ENCODE measurements around the gene ROBO1.

Gene ROBO1

DNA sequence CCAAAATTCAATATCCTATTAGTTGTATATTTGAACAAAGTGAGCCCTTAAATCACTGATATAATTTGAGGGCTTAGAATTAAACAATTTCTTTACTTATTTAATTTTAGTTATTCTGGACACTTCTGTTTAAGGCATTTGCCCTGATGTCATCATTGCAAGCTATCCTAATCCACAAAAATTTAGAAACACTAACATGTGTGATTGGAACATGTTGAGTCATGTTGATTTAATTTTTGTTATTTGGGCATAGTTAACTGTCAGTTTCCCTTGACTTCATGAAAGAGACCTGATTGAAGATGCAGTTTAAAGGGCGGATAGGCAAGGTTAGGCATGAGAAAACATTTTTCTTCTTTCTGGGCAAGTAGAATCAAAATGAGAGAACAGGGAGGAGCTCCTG lies 682.6 kb downstream of the ROBO1 start:
- no peak overlapping the region for H3K9ac ChIP-seq (ENCODE audit: low read depth, low read length)
- no peak overlapping the region for H3K4me3 ChIP-seq (ENCODE audit: low read length)
- H3K36me3 ChIP-seq (ENCODE audit: insufficient read depth, low read depth, low read length), result no peaks in the 10 kb centered on the region

GRCh38 chr3:79081335-79081734 lies 686.5 kb downstream of the ROBO1 start:
- Histone ChIP-seq H3K27me3 (ENCODE audit: insufficient read depth, low read length) (no peaks in the 10 kb centered on the region), H3K4me1 (ENCODE audit: insufficient read depth, low read length) (no peaks in the 10 kb centered on the region), H3K36me3 (ENCODE audit: insufficient read depth, low read depth, low read length) (no peaks in the 10 kb centered on the region), H3K9me3 (ENCODE audit: insufficient read depth, low read depth, low read length) (no peaks in the 10 kb centered on the region), H3K4me3 (ENCODE audit: low read length) (no peak overlapping the region), H3K27ac (ENCODE audit: low read length) (no peak overlapping the region), H3K9ac (ENCODE audit: low read depth, low read length) (no peak overlapping the region)

More for the DNA sequence above, 682.6 kb downstream of the ROBO1 start:
- H3K27ac ChIP-seq (ENCODE audit: low read length), result no peak overlapping the region
- no peaks in the 10 kb centered on the region for H3K27me3 ChIP-seq (ENCODE audit: insufficient read depth, low read length)
- peaks cover 16% of the 10 kb centered on the region for H3K4me1 ChIP-seq (ENCODE audit: insufficient read depth, low read length)
- no peaks in the 10 kb centered on the region for H3K9me3 ChIP-seq (ENCODE audit: insufficient read depth, low read depth, low read length)

GRCh38 chr3:79074558-79074957 lies 693.2 kb downstream of the ROBO1 start:
- H3K9me3 ChIP-seq (ENCODE audit: insufficient read depth, low read depth, low read length), result no peaks in the 10 kb centered on the region
- H3K4me1 ChIP-seq (ENCODE audit: insufficient read depth, low read length), result no peaks in the 10 kb centered on the region
- no peaks in the 10 kb centered on the region for H3K36me3 ChIP-seq (ENCODE audit: insufficient read depth, low read depth, low read length)
- H3K27ac ChIP-seq (ENCODE audit: low read length), result no peak overlapping the region
- no peaks in the 10 kb centered on the region for H3K27me3 ChIP-seq (ENCODE audit: insufficient read depth, low read length)
- no peak overlapping the region for H3K4me3 ChIP-seq (ENCODE audit: low read length)
- no peak overlapping the region for H3K9ac ChIP-seq (ENCODE audit: low read depth, low read length)

- H3K9me3 ChIP-seq (ENCODE audit: insufficient read depth, low read depth, low read length), result no peaks in the 10 kb centered on the region
- no peak overlapping the region for H3K4me3 ChIP-seq (ENCODE audit: low read length)
- H3K27ac ChIP-seq (ENCODE audit: low read length), result no peak overlapping the region
- H3K4me1 ChIP-seq (ENCODE audit: insufficient read depth, low read length), result peaks cover 21% of the 10 kb centered on the region
- H3K36me3 ChIP-seq (ENCODE audit: insufficient read depth, low read depth, low read length), result no peaks in the 10 kb centered on the region
- no peaks in the 10 kb centered on the region for H3K27me3 ChIP-seq (ENCODE audit: insufficient read depth, low read length)
- no peak overlapping the region for H3K9ac ChIP-seq (ENCODE audit: low read depth, low read length)
Observed at GRCh38 chr3:79067734-79068133, 700.1 kb downstream of the ROBO1 start.

GRCh38 chr3:79066481-79066880 lies 701.3 kb downstream of the ROBO1 start:
- H3K27ac ChIP-seq (ENCODE audit: low read length), result peak overlapping the region; percentile 23
- no peaks in the 10 kb centered on the region for H3K27me3 ChIP-seq (ENCODE audit: insufficient read depth, low read length)
- H3K36me3 ChIP-seq (ENCODE audit: insufficient read depth, low read depth, low read length), result no peaks in the 10 kb centered on the region
- no peaks in the 10 kb centered on the region for H3K9me3 ChIP-seq (ENCODE audit: insufficient read depth, low read depth, low read length)
- no peak overlapping the region for H3K4me3 ChIP-seq (ENCODE audit: low read length)
- H3K9ac ChIP-seq (ENCODE audit: low read depth, low read length), result no peak overlapping the region
- peaks cover 21% of the 10 kb centered on the region for H3K4me1 ChIP-seq (ENCODE audit: insufficient read depth, low read length)

GRCh38 chr3:79063624-79064023 lies 704.2 kb downstream of the ROBO1 start:
- no peak overlapping the region for H3K27ac ChIP-seq (ENCODE audit: low read length)
- H3K9me3 ChIP-seq (ENCODE audit: insufficient read depth, low read depth, low read length), result no peaks in the 10 kb centered on the region; the same call in 1 of the 2 replicates
- peaks cover 17% of the 10 kb centered on the region for H3K4me1 ChIP-seq (ENCODE audit: insufficient read depth, low read length)
- no peak overlapping the region for H3K9ac ChIP-seq (ENCODE audit: low read depth, low read length)
- no peak overlapping the region for H3K4me3 ChIP-seq (ENCODE audit: low read length)
- H3K36me3 ChIP-seq (ENCODE audit: insufficient read depth, low read depth, low read length), result no peaks in the 10 kb centered on the region
- H3K27me3 ChIP-seq (ENCODE audit: insufficient read depth, low read length), result no peaks in the 10 kb centered on the region

DNA sequence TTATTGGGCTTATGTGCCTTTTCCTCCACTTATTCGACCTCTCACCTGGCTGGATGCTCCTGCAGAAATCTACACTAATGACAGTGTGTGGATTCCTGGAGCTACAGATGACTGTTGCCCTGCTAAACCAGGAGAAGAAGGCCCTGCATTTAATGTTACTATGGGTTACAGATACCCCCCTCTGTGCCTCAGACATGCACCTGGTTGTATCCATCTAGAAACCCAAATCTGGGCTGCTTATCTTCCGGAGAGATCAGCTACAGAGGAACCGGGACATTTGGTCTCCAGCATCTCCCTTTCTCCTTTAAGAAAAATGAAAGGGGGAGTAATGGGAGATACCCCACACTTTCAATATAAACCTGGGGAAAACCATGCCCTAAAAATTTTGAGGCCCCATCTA lies 710.0 kb downstream of the ROBO1 start:
- Histone ChIP-seq H3K27me3 (ENCODE audit: insufficient read depth, low read length) (no peaks in the 10 kb centered on the region), H3K9ac (ENCODE audit: low read depth, low read length) (no peak overlapping the region), H3K4me1 (ENCODE audit: insufficient read depth, low read length) (no peaks in the 10 kb centered on the region; the same call in 1 of the 2 replicates), H3K4me3 (ENCODE audit: low read length) (no peak overlapping the region), H3K9me3 (ENCODE audit: insufficient read depth, low read depth, low read length) (peaks cover 9% of the 10 kb centered on the region; the same call in 1 of the 2 replicates), H3K36me3 (ENCODE audit: insufficient read depth, low read depth, low read length) (no peaks in the 10 kb centered on the region), H3K27ac (ENCODE audit: low read length) (no peak overlapping the region)

DNA sequence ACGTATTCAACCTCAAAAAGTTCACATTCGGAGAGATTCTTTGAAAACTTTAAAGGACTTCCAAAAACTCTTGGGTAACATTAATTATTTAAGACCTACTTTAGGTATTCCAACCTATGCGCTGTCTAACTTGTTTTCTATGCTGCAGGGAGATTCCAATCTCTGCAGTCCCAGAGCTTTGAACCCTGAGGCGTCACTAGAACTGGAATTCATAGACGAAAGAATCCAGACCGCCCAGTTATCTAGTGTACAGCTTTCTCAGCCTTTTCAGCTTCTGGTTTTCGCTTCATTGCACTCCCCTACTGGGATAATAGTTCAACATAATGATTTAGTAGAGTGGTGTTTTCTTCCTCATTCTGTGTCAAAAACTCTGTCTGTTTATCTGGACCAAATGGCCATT lies 711.3 kb downstream of the ROBO1 start:
- no peak overlapping the region for H3K27ac ChIP-seq (ENCODE audit: low read length)
- peaks cover 20% of the 10 kb centered on the region; the same call in 1 of the 2 replicates for H3K9me3 ChIP-seq (ENCODE audit: insufficient read depth, low read depth, low read length)
- H3K9ac ChIP-seq (ENCODE audit: low read depth, low read length), result no peak overlapping the region
- no peaks in the 10 kb centered on the region for H3K27me3 ChIP-seq (ENCODE audit: insufficient read depth, low read length)
- no peaks in the 10 kb centered on the region for H3K36me3 ChIP-seq (ENCODE audit: insufficient read depth, low read depth, low read length)
- H3K4me3 ChIP-seq (ENCODE audit: low read length), result no peak overlapping the region
- H3K4me1 ChIP-seq (ENCODE audit: insufficient read depth, low read length), result no peaks in the 10 kb centered on the region; the same call in 1 of the 2 replicates

DNA sequence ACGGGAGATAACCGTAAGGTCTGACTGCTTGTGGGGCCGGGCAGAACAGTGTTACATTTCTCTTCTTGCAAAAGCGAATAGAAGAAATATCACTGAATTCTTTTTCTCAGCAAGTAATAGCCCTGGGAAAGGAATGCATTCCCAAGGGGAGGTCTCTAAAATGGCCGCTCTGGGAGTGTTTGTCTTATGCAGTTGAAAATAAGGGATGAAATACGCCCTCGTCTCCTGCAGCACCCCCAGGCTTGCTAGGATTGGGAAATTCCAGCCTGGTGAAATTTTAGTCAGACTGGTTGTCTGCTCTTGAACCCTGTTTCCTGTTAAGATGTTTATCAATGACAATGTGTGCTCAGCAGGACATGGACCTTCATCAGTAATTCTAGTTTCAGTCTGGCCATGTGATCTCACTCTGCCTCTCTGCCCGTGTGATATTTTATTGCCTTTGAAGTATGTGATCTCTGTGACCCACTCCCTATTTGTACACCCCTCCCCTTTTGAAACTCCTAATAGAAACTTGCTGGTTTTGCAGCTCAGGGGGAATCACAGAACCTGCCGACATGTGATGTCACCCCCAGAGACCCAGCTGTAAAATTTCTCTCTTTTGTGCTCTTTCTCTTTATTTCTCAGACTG lies 715.6 kb downstream of the ROBO1 start:
- Histone ChIP-seq H3K9me3 (ENCODE audit: insufficient read depth, low read depth, low read length) (peaks cover 20% of the 10 kb centered on the region; the same call in 1 of the 2 replicates), H3K9ac (ENCODE audit: low read depth, low read length) (no peak overlapping the region), H3K27ac (ENCODE audit: low read length) (no peak overlapping the region), H3K4me3 (ENCODE audit: low read length) (no peak overlapping the region), H3K36me3 (ENCODE audit: insufficient read depth, low read depth, low read length) (no peaks in the 10 kb centered on the region), H3K27me3 (ENCODE audit: insufficient read depth, low read length) (no peaks in the 10 kb centered on the region), H3K4me1 (ENCODE audit: insufficient read depth, low read length) (no peaks in the 10 kb centered on the region; the same call in 1 of the 2 replicates)

- Histone ChIP-seq H3K36me3 (ENCODE audit: insufficient read depth, low read depth, low read length) (no peaks in the 10 kb centered on the region), H3K27me3 (ENCODE audit: insufficient read depth, low read length) (no peaks in the 10 kb centered on the region), H3K9ac (ENCODE audit: low read depth, low read length) (no peak overlapping the region), H3K9me3 (ENCODE audit: insufficient read depth, low read depth, low read length) (peaks cover 9% of the 10 kb centered on the region; the same call in 1 of the 2 replicates), H3K4me3 (ENCODE audit: low read length) (no peak overlapping the region), H3K4me1 (ENCODE audit: insufficient read depth, low read length) (no peaks in the 10 kb centered on the region), H3K27ac (ENCODE audit: low read length) (no peak overlapping the region)
Observed at GRCh38 chr3:79047581-79047980, 720.2 kb downstream of the ROBO1 start.

DNA sequence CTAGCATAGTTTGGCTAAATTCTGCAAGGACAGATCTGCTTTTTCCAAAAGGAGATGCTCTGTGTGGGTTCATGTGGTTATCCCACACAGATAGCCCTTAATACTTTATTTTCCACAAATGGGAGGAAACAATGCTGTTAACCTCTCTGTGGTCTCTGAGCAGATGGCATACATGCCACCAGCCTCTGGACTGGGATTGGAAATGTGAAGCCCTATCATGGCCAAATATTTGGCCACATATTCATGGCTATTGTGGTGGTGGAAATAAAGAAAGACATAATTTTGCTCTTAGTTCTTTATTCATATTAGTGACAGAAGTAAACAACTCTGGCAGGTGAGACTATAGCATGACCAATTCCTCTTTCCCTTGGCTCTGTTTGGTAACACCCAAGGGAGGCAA lies 726.2 kb downstream of the ROBO1 start:
- no peaks in the 10 kb centered on the region for H3K4me1 ChIP-seq (ENCODE audit: insufficient read depth, low read length)
- no peaks in the 10 kb centered on the region for H3K9me3 ChIP-seq (ENCODE audit: insufficient read depth, low read depth, low read length)
- H3K36me3 ChIP-seq (ENCODE audit: insufficient read depth, low read depth, low read length), result no peaks in the 10 kb centered on the region
- H3K9ac ChIP-seq (ENCODE audit: low read depth, low read length), result no peak overlapping the region
- no peak overlapping the region for H3K4me3 ChIP-seq (ENCODE audit: low read length)
- no peak overlapping the region for H3K27ac ChIP-seq (ENCODE audit: low read length)
- no peaks in the 10 kb centered on the region for H3K27me3 ChIP-seq (ENCODE audit: insufficient read depth, low read length)

DNA sequence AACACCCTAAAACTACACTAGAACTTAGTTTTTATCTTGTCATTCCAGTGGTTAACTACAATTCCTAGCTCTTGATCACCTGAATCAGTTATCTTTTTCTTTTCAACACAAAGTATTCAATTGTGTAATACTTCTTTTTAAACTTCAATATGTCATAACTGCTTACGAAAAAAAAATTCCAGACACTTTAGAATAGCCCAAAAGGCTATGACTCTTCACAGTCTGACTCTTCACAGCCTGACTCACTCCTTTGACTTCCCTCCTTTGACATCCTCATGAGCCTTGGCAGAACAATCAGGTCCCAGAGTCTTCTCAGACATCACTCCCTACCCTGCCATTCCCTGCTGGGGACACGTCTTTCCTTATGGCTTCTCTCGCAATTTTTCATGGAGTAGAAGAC lies 727.1 kb downstream of the ROBO1 start:
- H3K27ac ChIP-seq (ENCODE audit: low read length), result no peak overlapping the region
- no peaks in the 10 kb centered on the region for H3K36me3 ChIP-seq (ENCODE audit: insufficient read depth, low read depth, low read length)
- no peak overlapping the region for H3K4me3 ChIP-seq (ENCODE audit: low read length)
- H3K4me1 ChIP-seq (ENCODE audit: insufficient read depth, low read length), result no peaks in the 10 kb centered on the region
- H3K27me3 ChIP-seq (ENCODE audit: insufficient read depth, low read length), result no peaks in the 10 kb centered on the region
- H3K9me3 ChIP-seq (ENCODE audit: insufficient read depth, low read depth, low read length), result no peaks in the 10 kb centered on the region
- no peak overlapping the region for H3K9ac ChIP-seq (ENCODE audit: low read depth, low read length)
